Measurements from ENCODE around the gene PJVK. TPM values are rescaled to one million over a fixed set of nuclear protein-coding genes. Genes with fewer than 3 reads are reported as not detected.

PJVK gene
- polyA plus RNA-seq, 3 donors = 1.4 TPM; not detected in 2

GRCh38 chr2:178506101-178506500, 54.9 kb downstream of the PJVK start:
- Histone ChIP-seq H3K79me2 (ENCODE audit: insufficient read depth, low read length) (no peaks in the 10 kb centered on the region), H3K9me3 (replicated peaks in 1 of 2; ENCODE audit: control insufficient read depth in 1 of 2, insufficient read depth in 1 of 2, low read length in 2 of 2) (no peaks in the 10 kb centered on the region), H3K4me1 (ENCODE audit: control insufficient read depth in 1 of 2, insufficient read depth in 2 of 2, low read length in 2 of 2) (no peaks in the 10 kb centered on the region), H2AFZ (ENCODE audit: insufficient read depth, low read depth, low read length, poor library complexity, severe bottlenecking) (no peak overlapping the region), H3K36me3 (replicated peaks in 1 of 2; ENCODE audit: control insufficient read depth in 1 of 2, insufficient read depth in 2 of 2, low read length in 2 of 2) (peaks cover 60 to 80% of the 10 kb centered on the region in 2 donors), H4K20me1 (ENCODE audit: insufficient read depth, low read length) (no peaks in the 10 kb centered on the region), H3K9ac (ENCODE audit: insufficient read depth, low read length, poor library complexity, severe bottlenecking) (no peak overlapping the region), H3K27me3 (ENCODE audit: control insufficient read depth in 2 of 2, insufficient read depth in 2 of 2, low read length in 2 of 2) (no peaks in the 10 kb centered on the region), H3K27ac (ENCODE audit: low read depth in 1 of 2, low read length in 2 of 2) (peak overlapping the region in 1 of 2 donors; percentile 12), H3K4me2 (replicated peaks; ENCODE audit: extremely low read depth, low read length, poor library complexity, severe bottlenecking) (no peak overlapping the region), H3K4me3 (replicated peaks in 1 of 3; ENCODE audit: low read depth in 2 of 3, low read length in 3 of 3) (no peak overlapping the region)
- WGBS (ENCODE audit: insufficient coverage) = no CpG with 5 or more reads among the region's 1 CpG
- H3K4me3 Mint-ChIP-seq = no peak overlapping the region
- no peak for TF ChIP-seq CTCF (IDR thresholded peaks at IDR 0.05)
- no peaks in the 10 kb centered on the region for H3K27me3 Mint-ChIP-seq (ENCODE audit: low read depth in 3 of 3)
- no peaks in the 10 kb centered on the region for H3K9me3 Mint-ChIP-seq
- H3K27ac Mint-ChIP-seq = no peak overlapping the region
- H3K36me3 Mint-ChIP-seq = peaks cover 69 to 75% of the 10 kb centered on the region in 2 donors
- intact Hi-C loops (cut with micrococcal nuclease) = no loop called here
- DNase-seq = no peak
- H3K4me1 Mint-ChIP-seq = peaks cover 2% of the 10 kb centered on the region

GRCh38 chr2:178506524-178506923, 55.3 kb downstream of the PJVK start:
- H3K27me3 Mint-ChIP-seq (ENCODE audit: low read depth in 3 of 3) = no peaks in the 10 kb centered on the region
- H3K27ac Mint-ChIP-seq = peak overlapping the region in 2 of 7 donors; percentile 26 to 53
- H3K79me2 ChIP-seq (ENCODE audit: insufficient read depth, low read length) = no peaks in the 10 kb centered on the region
- H3K36me3 Mint-ChIP-seq = peaks cover 69 to 75% of the 10 kb centered on the region in 2 donors
- no peaks in the 10 kb centered on the region for H3K27me3 ChIP-seq (ENCODE audit: control insufficient read depth in 2 of 2, insufficient read depth in 2 of 2, low read length in 2 of 2)
- H3K4me2 ChIP-seq (replicated peaks; ENCODE audit: extremely low read depth, low read length, poor library complexity, severe bottlenecking) = no peak overlapping the region
- no peak overlapping the region for H3K4me3 ChIP-seq (replicated peaks in 1 of 3; ENCODE audit: low read depth in 2 of 3, low read length in 3 of 3)
- peak overlapping the region in 1 of 2 donors; percentile 12 for H3K27ac ChIP-seq (ENCODE audit: low read depth in 1 of 2, low read length in 2 of 2)
- H3K4me1 ChIP-seq (ENCODE audit: control insufficient read depth in 1 of 2, insufficient read depth in 2 of 2, low read length in 2 of 2) = no peaks in the 10 kb centered on the region
- H3K9me3 Mint-ChIP-seq = peaks cover 0 to under 1% (median 0%) of the 10 kb centered on the region in 7 donors
- peaks cover 58 to 80% of the 10 kb centered on the region in 2 donors for H3K36me3 ChIP-seq (replicated peaks in 1 of 2; ENCODE audit: control insufficient read depth in 1 of 2, insufficient read depth in 2 of 2, low read length in 2 of 2)
- no peak for DNase-seq
- no CpG with 5 or more reads among the region's 2 CpGs for WGBS (ENCODE audit: insufficient coverage)
- H3K9me3 ChIP-seq (replicated peaks in 1 of 2; ENCODE audit: control insufficient read depth in 1 of 2, insufficient read depth in 1 of 2, low read length in 2 of 2) = no peaks in the 10 kb centered on the region
- no peaks in the 10 kb centered on the region for H4K20me1 ChIP-seq (ENCODE audit: insufficient read depth, low read length)
- intact Hi-C loops (cut with micrococcal nuclease) = no loop called here
- no peak overlapping the region for H2AFZ ChIP-seq (ENCODE audit: insufficient read depth, low read depth, low read length, poor library complexity, severe bottlenecking)
- TF ChIP-seq CTCF (IDR thresholded peaks at IDR 0.05) = no peak
- H3K4me3 Mint-ChIP-seq = no peak overlapping the region
- peaks cover 2% of the 10 kb centered on the region for H3K4me1 Mint-ChIP-seq
- H3K9ac ChIP-seq (ENCODE audit: insufficient read depth, low read length, poor library complexity, severe bottlenecking) = no peak overlapping the region
